HG03521 (cell line): ENCODE results near the gene APOL2.
"Not testable (repeated sequence)": the region's sequence is repeated elsewhere in the genome, so short reads cannot be mapped to it uniquely, and the experiment has no call there.

Experiments
- ATAC-seq: cut with Tn5 transposase; IDR thresholded peaks from one replicate; pipeline ENCODE4 v1.9.1; 2021; ENCODE audit warnings: mild to moderate bottlenecking, moderate library complexity; ENCODE audit not compliant: unreplicated experiment

The APOL2 gene

DNA sequence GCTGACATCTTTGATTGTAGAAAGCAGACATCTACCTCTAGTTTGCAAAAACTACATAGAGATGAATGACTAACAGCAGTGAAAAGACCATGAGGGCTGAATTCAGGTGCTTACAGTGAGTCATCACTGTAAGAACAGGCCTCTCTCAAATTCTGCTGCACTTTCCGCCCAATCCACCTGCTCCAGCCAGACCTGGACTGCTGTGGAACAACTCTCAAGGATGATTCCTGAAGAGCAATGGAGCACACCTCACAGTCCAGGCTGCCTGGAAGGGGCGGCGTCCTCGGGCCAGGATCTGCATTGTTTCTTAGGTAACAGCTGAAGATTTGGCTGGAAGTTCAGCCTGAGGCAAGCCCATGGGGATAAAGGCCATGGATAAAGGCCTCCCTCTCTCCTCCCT is 15.1 kb downstream of the APOL2 start:
- ATAC-seq: no peak

DNA sequence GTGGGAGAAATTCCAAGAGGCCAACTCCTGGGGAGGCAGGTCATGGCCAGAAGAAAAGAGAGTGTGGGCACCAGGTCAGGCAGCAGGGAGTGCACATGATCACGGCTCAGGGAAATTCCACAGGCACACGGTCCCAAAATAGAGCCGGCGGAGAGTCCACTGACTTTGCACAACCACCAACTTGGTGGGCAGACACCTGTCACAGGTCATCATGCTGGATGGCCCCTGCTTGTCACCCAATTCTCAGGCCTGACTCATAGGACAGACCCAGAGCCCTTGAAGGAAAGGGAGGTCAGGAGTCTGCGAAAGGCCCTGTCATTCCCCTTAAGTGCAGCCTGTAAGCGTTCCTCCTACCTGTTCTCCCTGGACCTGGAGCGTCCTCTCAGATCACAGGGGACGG is 15.8 kb downstream of the APOL2 start:
- no peak for ATAC-seq

DNA sequence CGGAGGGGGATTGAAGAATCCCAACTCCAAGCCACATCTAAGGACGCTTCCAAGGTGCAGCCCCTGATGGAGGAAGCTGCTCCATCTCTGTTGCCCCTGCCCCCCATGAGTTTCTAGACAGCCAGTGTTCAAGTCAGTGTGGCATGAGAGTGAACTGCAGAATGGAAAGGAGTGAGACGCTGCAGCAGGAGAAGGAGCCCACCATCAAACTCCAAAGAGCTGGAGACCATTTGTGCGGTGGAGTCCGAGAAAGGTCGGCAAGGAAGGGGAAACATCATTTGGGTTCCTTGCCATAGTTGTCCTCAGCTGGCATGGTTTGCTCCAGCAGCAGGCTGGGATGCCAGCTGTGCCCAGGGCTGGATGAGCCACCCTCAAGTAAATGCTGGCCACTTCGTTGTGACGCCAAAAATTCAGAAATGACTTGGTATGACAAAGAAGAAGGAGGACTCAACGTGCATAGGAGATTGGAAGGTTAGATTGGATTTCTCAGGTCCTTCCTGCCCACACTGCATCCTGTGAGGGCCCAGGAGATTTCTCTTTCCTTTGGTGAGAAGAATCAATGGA is 16.4 kb downstream of the APOL2 start:
- no peak for ATAC-seq

DNA sequence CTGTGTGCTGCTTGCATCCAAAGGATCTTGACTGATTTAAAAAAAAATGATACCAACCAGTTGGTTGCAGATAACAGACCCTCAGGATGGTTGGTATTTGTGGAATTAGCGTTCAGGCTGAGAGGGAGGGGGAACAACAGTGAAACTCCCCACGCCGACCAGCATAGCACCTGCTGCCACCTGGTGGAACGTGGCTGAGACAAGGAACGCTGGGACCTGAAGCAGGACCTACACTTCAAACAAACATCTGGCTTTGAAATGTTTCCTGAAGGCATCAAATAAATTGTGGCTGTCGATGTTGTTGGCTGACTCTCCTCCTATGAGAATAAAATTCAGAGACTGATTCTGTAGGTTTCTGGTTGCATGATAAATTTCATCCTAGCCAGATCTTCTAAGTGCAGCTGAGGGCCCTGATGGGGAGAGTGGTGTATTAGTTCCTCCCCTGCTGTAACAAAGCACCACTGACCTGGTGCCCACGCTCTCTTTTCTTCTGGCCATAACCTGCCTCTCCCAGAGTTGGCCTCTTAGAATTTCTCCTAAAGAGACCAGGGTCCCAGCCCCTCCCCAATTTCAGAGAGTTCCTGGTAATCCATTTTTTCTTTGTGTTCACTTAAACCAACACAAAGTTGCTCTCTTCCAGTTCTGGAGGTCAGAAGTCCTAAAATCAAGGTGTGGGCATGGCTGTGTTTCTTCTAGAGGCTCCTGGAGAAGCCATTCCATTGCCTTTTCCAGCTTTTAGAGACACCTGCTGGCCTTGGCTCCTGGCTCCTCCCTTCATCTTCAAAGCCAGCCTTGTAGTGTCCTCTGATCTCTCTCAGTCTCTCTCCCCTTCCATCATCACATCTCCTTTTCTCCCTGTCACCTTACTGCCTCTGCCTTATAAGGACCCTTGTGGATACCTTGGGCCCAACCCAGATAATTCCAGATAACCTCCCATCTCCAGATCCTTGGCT is 17.3 kb downstream of the APOL2 start:
- ATAC-seq: no peak

DNA sequence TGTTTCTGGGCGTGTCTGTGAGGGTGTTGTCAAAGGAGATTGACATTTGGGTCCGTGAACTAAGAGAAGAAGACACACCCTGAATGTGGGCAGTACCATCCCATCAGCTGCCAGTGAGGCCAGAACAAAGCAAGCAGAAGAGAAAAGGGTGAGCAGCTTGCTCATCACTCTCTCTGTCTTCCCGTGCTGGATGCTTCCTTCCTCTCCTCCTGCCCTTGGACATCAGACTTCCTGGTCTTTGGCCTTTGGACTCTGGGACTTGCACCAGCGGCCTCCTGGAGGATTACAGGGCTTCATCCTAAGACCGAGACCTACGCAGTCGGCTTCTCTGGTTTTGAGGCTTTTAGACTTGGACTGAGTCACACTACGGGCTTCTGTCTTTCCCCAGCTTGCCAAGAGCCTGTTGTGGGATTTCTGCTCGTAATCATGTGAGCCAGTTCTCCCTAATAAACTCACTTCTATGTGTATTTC is 18.8 kb downstream of the APOL2 start:
- no peak for ATAC-seq

DNA sequence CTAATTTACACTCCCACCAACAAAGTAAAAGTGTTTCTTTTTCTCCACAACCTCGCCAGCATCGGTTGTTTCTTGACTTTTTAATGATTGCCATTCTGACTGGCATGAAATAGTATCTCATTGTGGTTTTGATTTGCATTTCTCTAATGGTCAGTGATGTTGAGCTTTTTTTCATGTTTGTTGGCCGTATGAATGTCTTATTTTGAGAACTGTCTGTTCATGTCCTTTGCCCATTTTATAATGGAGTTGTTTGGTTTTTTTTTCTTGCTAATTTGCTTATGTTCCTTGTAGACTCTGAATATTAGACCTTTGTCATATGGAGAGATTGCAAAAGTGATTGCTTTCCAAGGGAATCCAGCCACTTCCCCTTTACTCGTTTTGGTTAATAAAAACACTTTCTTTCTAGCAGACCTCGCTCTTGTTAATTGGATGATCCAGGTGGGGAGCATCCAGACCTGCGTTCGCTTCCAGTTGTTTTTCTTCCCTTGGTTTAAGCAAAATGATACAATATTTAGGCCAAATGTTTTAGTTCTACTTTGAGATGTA is 20.6 kb downstream of the APOL2 start:
- ATAC-seq: no peak

DNA sequence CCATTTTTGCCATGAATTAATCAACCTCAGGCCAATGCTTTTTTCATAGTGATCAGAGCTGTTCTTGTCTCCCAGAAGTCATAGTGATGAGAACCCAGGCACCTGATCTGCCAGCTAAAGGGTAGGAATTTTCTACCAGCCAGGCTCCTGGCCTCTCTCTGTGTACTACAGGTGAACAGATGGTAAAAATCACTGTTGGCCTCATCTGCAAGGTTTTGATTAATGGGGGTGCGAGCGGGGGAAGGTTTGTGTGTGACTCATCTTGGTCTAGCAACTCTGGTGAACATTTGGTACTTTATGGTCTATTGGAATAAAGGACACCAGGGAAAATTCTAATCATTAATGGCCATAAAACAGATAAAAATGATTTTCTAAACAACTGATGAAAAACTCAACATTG is 23.3 kb downstream of the APOL2 start:
- no peak for ATAC-seq

DNA sequence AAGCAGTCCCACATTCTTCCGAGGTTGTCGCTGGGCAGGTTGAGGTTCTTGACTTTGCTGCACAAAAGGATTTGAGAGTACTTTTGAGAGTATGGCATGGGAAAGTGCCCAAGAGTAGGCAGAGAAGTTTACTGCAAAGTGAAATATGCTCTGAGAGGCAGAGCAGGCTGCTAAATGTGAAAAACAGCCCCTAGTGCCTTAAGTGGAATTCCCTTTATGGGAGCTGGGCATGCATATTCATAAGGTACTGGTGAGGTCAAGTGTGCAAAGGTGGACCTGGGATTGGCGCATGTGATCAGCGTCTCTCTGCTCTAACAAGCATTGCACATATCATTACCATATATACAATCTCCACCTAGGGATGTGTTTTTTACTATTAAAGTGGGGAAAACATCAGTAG is 25.7 kb downstream of the APOL2 start:
- ATAC-seq: no peak

DNA sequence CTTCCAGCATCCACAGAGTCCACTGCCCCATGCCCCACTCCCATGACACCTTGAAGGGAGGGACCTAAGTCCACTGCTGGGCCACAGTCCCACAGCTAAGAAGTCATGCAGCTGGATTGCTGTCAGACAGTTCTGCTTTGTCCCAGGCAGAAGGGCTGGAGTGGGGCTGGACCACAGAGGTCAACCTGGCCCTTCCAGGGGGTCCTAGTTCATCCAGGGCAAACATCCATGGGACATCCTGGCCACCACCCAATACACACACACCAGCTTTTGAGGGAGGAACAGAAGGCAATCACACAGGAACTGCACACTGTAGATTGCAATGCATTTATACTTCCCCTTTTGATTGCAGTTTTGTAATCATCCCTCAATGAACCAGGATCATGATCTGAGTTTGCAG is 26.4 kb downstream of the APOL2 start:
- no peak for ATAC-seq

DNA sequence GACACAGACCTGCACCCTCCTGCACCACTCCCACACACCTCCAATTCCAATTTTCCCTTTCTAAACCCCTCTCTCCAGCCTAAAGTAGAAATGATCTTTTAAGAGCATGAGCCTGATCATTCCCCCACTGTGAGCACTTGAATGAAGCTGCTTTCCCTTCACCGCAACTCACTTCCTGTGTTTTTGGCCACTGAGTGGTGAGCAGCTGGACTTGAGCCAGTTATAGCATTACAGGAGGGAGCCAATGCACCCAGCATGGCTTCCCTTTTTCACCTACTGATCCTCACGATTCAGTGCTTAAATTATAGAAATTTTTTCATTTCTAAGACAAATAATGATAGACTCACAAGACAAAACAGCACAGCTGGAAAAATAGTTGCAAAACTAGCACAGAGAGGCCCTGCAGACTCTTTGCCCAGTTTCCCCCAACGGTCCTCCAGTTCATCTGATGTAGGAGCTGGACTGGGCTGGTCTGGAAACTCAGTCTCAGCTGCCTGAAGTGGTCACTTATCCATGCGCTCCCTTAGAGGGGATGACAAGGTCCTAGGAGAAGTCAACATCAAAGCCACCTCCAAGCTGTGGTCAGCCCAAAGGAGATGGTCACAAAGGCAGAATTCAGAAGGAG is 28.0 kb downstream of the APOL2 start:
- no peak for ATAC-seq

DNA sequence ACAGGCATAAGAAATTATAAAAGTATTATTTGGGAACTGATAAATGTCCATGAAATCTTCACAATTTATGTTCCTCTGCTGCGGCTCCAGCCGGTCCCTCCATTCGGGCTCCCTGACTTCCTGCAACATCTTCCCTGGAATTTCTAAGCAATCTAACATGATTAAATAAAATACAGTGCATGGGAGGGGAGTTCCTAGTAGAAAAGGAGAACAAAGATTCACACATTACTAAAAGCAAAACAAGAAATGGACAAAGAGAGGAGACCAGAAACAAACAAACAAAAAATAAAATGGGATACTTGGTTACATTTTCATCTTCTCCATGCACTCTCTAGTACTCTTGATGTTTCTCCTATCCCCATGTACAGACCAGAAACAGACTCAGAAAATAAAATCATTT is 29.1 kb downstream of the APOL2 start:
- ATAC-seq: no peak

DNA sequence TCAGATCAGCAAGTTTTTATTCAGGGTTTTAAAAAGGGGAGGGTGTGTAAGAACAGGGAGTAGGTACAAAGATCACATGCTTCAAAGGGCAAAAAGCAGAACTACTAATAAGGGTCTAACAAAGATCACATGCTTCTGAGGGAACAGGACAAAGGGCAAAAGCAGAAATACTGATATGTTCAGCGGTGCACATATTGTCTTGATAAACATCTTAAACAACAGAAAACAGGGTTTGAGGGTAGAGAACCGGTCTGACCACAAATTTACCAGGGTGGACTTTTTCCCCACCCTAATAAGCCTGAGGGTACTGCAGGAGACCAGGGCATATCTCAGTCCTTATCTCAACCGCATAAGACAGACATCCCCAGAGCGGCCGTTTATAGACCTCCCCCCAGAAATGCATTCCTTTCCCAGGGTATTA is 29.8 kb downstream of the APOL2 start:
- not testable (repeated sequence) for ATAC-seq

DNA sequence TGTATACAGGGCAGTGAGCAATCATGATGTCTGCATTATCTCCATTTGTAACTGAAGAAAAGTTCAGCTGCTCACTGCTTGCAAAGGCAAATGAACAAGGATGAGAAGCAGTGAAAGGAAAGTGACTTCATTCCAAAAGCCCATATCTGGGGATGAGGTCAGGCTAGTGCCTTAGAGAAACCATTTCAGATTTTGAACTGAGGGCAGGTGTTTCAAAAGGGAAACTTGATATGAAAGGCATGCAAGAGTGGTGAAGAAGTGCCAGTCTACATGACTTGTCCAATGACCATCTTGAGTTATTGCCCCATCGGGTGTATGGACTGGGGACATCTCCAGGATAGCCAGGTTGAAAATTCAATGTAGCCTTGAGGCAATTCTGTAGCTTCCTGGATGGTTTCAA is 30.4 kb downstream of the APOL2 start:
- ATAC-seq: no peak

DNA sequence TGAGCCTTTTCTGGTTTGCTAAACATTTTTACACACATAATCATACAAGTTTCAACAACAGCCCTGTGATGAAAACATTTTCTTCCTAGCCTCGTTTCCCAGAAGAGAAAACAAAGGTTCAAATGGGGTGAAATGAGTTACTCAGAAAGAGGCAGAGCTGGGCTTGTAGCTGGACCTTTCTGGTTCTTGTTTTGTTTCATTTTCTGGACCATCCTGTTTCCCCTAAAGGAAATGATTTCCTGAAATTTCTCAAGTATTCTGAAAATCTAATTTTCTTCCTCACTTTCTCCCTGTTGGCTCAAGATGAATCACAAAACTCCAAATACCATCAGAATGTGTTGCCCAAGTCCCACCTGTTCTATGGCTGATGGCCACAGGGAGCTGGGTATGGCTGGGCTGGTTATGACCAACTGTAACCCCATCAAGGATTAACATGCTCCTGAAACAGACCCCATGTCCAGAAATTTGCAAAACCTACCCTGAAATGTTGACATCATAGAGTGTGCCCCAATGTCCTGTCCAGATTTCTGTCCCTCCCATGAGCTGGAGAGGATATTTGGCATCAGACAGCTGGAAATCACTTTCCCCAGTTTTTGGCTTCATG is 31.1 kb downstream of the APOL2 start:
- ATAC-seq: no peak

DNA sequence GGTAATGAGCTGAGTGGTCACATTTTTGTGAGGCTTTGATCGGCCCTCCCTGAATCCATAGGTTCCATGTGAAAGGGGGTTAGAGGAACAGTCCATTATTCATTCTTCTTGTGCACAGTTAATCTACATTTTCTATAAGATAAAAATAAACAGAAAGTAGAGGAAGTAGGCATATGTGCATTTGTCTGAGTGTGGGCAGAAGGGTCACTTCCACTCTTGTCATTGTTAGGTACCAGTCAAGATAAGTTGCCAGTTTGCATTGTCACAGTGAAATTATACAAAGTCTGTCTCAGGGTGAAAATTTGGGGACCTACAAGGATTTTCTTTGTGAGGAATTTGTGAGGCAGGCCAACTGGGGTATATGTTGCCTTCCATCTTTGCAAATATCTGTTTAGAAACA is 33.1 kb downstream of the APOL2 start:
- ATAC-seq: no peak

DNA sequence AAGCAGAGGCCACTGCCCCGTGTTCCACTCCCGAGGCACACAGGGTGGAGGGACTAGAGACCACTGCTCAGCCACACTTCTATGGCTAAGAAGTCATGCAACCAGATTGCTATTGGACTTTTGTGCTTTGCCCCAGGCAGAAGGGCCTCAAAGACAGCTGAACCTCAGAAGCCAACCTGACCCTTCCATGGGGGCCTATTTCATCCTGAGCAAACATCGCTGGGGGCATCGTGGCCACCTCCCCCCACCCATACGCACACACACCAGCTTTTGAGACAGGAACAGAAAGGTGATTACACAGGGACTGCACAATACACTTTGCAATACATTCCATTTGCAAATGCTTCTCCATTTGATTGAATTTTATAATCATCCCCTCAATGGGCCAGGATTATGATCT is 33.8 kb downstream of the APOL2 start:
- ATAC-seq: not testable (repeated sequence)

DNA sequence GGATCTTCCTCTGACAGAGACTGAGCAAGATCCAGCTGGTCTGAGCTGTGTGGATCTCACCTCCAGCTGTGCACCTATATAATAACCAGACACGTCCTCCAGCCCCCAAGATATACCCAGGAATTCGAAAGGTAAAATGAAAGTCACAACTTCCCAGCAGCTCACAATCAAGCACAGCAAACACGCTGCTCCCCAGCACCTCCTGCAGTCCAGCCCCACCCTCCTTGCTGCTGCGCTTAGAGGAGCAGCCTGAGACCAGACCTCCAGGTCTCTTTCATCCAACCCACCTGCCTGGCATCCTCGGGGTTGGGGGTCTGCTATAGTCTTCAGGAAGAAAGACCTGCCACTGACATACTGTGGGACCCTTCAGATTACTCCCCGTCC is 34.7 kb downstream of the APOL2 start:
- ATAC-seq: no peak

DNA sequence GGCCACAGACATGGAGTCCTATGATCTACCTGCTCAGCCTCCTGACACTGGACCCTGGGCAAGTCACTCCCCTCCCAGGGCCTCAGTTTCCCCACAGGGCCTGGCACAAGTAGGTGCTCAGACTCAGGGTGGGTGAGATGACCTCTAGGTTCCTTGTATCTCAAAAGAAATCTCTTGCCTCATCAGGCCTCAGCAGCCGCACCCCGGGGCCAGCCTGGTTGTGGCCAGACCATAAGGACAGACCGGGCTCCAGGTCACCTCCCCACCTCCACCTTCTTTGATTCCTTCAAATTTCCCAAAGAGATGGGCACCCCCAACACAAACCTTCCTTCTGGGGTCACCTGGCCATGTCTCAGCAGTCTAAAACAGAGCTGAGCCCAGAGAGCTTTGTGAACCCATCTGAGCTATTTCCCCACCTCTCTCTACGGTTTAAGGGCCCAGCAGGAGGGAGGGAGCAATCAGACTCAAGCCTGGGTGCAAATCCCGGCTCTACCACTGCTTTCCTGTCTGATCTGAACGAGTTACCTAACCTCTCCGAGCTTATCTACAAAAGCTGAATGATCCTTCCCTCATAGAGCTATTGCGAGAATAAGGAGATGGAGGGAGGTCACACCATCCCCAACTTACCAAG is 35.2 kb downstream of the APOL2 start:
- ATAC-seq: no peak

DNA sequence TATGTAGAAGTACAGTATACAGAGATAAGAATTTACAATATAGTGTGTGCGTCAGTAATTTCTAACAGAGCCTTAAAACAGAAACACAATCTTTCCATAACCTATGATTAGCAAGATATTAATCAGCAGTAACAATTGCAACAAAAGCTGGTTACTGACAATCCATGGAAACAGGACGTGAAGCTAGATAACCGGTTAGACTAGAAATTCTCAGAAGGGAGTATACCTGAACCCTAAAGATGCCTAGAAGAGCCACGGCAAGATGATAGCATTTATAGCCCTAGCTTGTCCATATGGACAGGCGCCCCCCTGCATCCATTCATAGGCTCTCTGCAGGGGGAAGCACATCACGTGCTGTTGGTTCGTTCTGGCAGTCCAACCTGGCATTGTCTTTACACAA is 35.9 kb downstream of the APOL2 start:
- ATAC-seq: not testable (repeated sequence)

DNA sequence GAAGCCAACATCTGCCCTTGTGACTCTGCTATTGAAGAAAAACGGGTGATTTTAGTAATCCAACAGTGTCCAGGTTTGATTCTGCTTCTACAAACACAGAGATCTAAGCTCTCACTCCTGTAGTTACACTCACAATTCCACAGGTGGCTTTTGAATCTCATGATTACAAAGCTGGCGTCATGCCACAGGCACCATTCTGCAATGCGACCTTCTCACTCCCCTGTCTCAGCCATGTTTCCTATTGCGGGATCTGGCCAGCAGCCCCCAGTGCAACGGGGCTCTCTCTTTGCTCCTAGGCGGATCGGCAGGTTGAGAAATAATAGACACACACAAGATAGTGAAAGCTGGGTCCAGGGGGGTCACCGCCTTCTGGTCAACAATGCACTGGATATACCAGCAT is 36.4 kb downstream of the APOL2 start:
- ATAC-seq: not testable (repeated sequence)
